ENCODE measurements around the gene NRL.

NRL gene

DNA sequence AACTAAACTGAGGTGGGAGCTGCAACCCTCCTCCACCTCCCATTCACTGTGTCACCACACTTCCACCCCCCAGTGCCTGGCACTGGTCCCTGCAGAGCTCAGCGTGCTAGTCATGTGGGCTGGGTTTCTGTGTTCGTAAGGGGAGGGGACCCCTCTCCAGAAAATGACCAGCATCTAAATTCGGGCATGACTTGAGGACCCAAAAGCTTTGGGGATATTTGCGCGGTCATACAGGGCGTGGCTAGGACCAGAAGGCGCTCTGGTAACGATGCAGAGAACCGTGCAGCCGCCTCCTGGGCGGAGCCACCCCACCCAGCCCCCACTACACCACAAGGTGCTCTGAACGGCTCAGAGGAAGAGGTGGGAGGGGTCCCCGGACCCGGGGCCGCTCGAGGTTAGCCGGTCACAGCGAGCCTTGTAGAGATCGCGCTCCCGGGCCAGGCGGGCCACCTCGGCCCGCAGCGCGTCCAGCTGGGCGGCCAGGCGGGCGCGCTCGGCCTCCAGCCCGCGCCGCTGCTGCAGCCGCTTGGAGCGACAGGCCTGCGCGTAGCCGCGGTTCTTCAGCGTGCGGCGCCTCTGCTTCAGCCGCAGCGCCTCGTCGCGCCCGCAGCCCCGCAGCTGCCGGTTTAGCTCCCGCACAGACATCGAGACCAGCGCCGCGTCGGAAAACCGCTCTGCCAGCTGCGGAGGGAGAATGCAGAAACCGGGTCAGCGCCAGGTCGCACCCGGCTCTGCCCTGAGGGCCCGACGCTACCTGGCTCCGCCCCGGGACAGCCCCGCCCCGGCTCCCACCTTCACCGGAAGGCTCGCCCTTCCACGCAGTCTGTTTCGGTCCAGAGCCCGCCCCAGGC, 33.6 kb downstream of the NRL start:
- peak; percentile 52 for DNase-seq (ENCODE audit: low read depth)

- no peak for DNase-seq (ENCODE audit: low read depth)
Observed at GRCh38 chr14:24080142-24080530, 34.6 kb downstream of the NRL start.

- DNase-seq (ENCODE audit: low read depth) = no peak
Observed at GRCh38 chr14:24079491-24080141, 35.1 kb downstream of the NRL start.

- no peak for DNase-seq (ENCODE audit: low read depth)
Observed at GRCh38 chr14:24078146-24078545, 36.6 kb downstream of the NRL start.

- no peak for DNase-seq (ENCODE audit: low read depth)
Observed at GRCh38 chr14:24077086-24077485, 37.7 kb downstream of the NRL start.

- no peak for DNase-seq (ENCODE audit: low read depth)
Observed at GRCh38 chr14:24076302-24076601, 38.5 kb downstream of the NRL start.

DNA sequence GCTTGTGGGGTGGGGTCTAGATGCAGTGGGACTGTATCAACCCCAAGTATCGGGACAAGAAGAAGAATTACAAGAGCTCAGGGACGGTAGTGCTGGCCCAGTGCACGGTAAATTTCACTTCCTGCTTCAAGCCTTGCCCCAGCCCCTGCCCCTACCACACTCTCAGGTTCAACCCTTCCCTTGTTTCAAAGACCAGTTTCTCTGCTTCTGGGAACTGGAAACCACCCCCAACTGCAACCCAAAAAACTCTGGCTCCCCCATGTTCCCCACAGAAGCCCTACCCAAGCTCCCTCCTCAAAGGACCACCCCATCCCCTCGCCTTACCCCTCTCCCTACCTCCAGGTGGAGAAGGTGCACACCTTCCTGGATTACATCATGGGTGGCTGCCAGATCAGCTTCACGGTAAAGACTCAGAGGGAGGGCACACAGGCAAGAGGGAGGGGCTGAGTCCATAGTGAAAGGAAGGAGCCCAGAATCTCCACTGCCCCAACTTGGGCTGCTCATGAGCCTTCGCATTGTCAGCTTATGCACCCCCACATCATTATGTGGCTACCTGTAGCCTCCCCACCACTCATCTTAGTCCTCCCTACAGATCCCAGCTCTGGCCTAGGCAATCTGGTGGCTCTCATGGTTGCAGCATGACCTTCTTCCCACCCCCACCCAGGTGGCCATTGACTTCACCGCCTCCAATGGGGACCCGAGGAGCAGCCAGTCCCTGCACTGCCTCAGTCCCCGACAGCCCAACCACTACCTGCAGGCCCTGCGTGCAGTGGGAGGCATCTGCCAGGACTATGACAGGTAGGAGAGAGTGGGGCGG, 39.1 kb downstream of the NRL start:
- no peak for DNase-seq (ENCODE audit: low read depth)

GRCh38 chr14:24074625-24075484, 39.9 kb downstream of the NRL start:
- DNase-seq (ENCODE audit: low read depth) = no peak

- no peak for DNase-seq (ENCODE audit: low read depth)
Observed at GRCh38 chr14:24072881-24073877, 41.6 kb downstream of the NRL start.

- DNase-seq (ENCODE audit: low read depth) = no peak
Observed at GRCh38 chr14:24072436-24072835, 42.3 kb downstream of the NRL start.

DNA sequence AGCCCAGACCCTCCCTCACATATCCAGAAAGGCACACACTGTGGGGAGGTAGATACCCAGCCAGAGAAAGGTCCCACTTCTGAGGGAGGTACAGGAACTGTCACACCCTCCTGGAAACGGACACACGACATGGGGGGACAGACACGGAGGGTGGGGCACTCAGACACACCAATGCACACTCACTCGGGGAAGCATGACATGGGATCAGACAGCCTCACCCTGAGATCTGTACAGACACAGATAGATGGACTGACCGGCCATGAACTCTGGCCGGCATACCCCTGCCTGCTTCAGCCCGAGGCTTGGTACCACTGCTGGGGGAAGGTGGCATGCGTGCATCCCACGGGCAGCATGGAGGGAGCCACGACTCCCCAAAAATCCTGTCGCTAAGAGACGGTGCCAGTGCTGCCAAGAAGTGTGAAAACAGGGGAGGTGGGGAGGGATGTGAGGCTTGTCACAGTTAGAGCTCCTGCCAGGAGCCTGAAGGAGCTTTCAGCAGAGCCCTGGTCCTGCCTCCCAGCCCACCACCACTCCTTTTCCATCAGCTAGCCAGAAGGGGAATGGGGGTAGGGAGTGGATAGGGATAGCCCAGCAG, 42.8 kb downstream of the NRL start:
- DNase-seq (ENCODE audit: low read depth) = no peak

GRCh38 chr14:24071144-24071697, 43.5 kb downstream of the NRL start, which contains the start of gene CPNE6:
TSS of gene CPNE6 (plus strand) at chr14:24071562. CDS start at chr14:24072937, 1,375 bp downstream.
- DNase-seq (ENCODE audit: low read depth) = no peak

- DNase-seq (ENCODE audit: low read depth) = no peak
Observed at GRCh38 chr14:24070285-24071143, 44.2 kb downstream of the NRL start.

- DNase-seq (ENCODE audit: low read depth) = no peak
Observed at GRCh38 chr14:24069411-24069735, 45.4 kb downstream of the NRL start.

DNA sequence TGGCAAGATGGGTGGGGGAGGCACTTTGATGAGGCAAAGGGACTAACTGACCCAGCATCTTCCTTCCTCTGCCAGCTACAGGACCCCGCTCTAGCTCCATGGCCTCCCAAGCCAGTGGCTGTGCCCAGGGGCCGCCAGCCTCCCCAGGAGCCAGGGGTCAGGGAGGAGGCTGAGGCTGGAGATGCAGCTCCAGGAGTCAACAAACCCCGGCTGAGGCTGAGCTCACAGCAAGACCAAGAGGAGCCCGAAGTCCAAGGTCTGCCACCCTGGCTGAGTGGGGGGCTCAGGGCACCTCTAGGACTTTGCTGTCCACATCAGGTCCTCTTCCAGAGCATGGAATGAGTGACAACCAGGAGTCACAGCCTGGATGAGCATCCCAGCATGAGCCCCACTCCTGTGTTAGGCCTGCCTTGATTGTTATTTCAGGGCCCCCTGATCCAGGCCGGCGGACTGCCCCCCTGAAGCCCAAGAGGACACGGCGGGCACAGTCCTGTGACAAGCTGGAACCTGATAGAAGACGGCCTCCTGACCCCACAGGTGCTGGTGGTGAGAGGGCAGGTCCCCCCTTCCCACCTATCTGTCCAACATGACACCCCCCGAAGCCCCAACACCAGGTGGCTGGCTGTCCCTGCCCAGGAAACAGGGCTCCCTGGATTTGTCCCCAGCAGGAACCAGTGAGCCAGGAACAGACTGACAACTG, 45.9 kb downstream of the NRL start:
- DNase-seq (ENCODE audit: low read depth) = no peak

- DNase-seq (ENCODE audit: low read depth) = no peak
Observed at GRCh38 chr14:24067133-24068082, 47.3 kb downstream of the NRL start.

DNA sequence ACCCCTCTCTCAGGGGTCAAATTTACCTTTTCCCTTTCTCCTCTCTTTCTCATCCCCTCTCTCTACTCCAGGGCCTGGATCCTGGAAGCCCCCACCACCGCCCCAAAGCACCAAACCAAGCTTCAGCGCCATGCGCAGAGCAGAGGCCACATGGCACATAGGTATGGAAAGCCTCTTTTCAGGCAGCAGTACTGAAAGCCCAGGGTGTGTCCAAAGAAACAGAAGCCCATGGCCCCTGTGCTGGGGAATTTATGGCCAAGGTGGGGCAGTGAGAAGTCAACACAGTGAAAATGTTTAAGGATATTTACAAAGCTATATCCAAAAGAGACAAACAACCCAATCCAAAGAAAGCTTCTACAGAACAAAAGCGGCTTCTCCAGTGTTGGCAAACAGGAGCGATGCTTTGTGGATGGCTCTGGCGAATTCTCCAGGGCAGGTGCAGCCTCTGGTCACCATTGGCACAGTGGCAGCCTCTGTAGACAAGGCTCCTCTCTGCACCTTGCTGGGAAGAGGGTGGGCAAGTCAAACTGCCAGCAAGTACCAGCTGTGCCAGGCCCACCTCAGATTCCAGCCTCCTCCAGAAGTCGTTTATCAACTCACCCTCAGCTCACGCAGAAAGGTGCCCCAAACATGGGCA, 48.1 kb downstream of the NRL start:
- DNase-seq (ENCODE audit: low read depth) = no peak
